ENCODE data around the gene SGK1. TPM values are rescaled to one million over a fixed set of nuclear protein-coding genes. Genes with fewer than 3 reads are reported as not detected.

SGK1 gene
- total RNA-seq, 5 donors from 2014 or later (not counting 1 experiment from before 2014, with no cell fraction given), result 18.9 to 165 (median 37.1) TPM

- H3K4me1 ChIP-seq (ENCODE audit: control insufficient read depth in 1 of 2, extremely low read depth in 1 of 2, insufficient read depth in 2 of 2, low read length in 2 of 2), result peaks cover 47 to 49% of the 10 kb centered on the region in 2 experiments
- peak in 1 of 4 experiments; percentile 1 for ATAC-seq (replicated peaks in 1 of 4)
- H3K27me3 ChIP-seq (replicated peaks in 1 of 2; ENCODE audit: control insufficient read depth in 2 of 2, extremely low read depth in 1 of 2, insufficient read depth in 2 of 2, low read length in 1 of 2), result no peaks in the 10 kb centered on the region
- peaks cover 65 to 73% (median 65%) of the 10 kb centered on the region in 3 donors for H3K4me1 Mint-ChIP-seq
- H3K9me3 ChIP-seq, result no peaks in the 10 kb centered on the region
- WGBS (ENCODE audit: insufficient coverage), result 11% methylated on average over 40 of the region's 44 CpGs
- peaks cover 30% of the 10 kb centered on the region for H3K36me3 Mint-ChIP-seq
- ChIA-PET POLR2A (no interaction called here), CTCF (interaction anchor here in 1 of 2 donors (1.2 kb wide), 1 partner anchor 465 kb away, joined by 4 read pairs; no protein-coding TSS in a partner anchor)
- H3K4me3 ChIP-seq (ENCODE audit: control insufficient read depth in 1 of 2, extremely low read depth in 1 of 2, low read length in 1 of 2), result peak overlapping the region; percentile 66 to 78
- H3K9me3 Mint-ChIP-seq, result no peaks in the 10 kb centered on the region
- no peaks in the 10 kb centered on the region for H3K27me3 Mint-ChIP-seq
- H3K36me3 ChIP-seq (ENCODE audit: control insufficient read depth in 2 of 2, extremely low read depth in 1 of 2, insufficient read depth in 1 of 2, low read length in 1 of 2), result peaks cover 0 to 25% of the 10 kb centered on the region in 2 donors
- H3K4me3 Mint-ChIP-seq, result peak overlapping the region; percentile 78 to 97 (median 94)
- DNase-seq, result peak in 19 of 35 experiments; percentile 9 to 57 (median 27)
- peak overlapping the region; percentile 84 to 94 for H3K27ac Mint-ChIP-seq
- peak overlapping the region; percentile 82 for H3K27ac ChIP-seq (ENCODE audit: low read length)
Measured at GRCh38 chr6:134175532-134176263, 142.2 kb downstream of the SGK1 start.

- peak overlapping the region; percentile 66 to 78 for H3K4me3 ChIP-seq (ENCODE audit: control insufficient read depth in 1 of 2, extremely low read depth in 1 of 2, low read length in 1 of 2)
- Mint-ChIP-seq H3K4me3 (peak overlapping the region; percentile 94 to 99 (median 97)), H3K27ac (peak overlapping the region; percentile 95 to 98), H3K36me3 (peaks cover 38% of the 10 kb centered on the region), H3K9me3 (no peaks in the 10 kb centered on the region), H3K27me3 (no peaks in the 10 kb centered on the region), H3K4me1 (peaks cover 73 to 81% (median 73%) of the 10 kb centered on the region in 3 donors)
- H3K27me3 ChIP-seq (replicated peaks in 1 of 2; ENCODE audit: control insufficient read depth in 2 of 2, extremely low read depth in 1 of 2, insufficient read depth in 2 of 2, low read length in 1 of 2), result no peaks in the 10 kb centered on the region
- CTCF ChIA-PET, result interaction anchor here (0.6 to 1.6 kb wide), 10 partner anchors 51 to 766 kb away, joined by 3 to 29 read pairs (median 10); no protein-coding TSS in a partner anchor
- under 1% methylated on average over 99 of the region's 100 CpGs for WGBS (ENCODE audit: insufficient coverage)
- POLR2A ChIA-PET, result interaction anchor here in 1 of 2 donors (1.2 kb wide), 2 partner anchors 466 to 766 kb away, joined by 3 to 12 read pairs; no protein-coding TSS in a partner anchor
- peak; percentile 75 to 87 (median 80) for ATAC-seq (replicated peaks in 1 of 4)
- H3K4me1 ChIP-seq (ENCODE audit: control insufficient read depth in 1 of 2, extremely low read depth in 1 of 2, insufficient read depth in 2 of 2, low read length in 2 of 2), result peaks cover 50 to 56% of the 10 kb centered on the region in 2 experiments
- H3K27ac ChIP-seq (ENCODE audit: low read length), result peak overlapping the region; percentile 82
- H3K36me3 ChIP-seq (ENCODE audit: control insufficient read depth in 2 of 2, extremely low read depth in 1 of 2, insufficient read depth in 1 of 2, low read length in 1 of 2), result peaks cover 0 to 33% of the 10 kb centered on the region in 2 donors
- DNase-seq, result peak; percentile 78 to 97 (median 92)
- no peaks in the 10 kb centered on the region for H3K9me3 ChIP-seq
Measured at GRCh38 chr6:134174672-134175531, 143.0 kb downstream of the SGK1 start.

DNA sequence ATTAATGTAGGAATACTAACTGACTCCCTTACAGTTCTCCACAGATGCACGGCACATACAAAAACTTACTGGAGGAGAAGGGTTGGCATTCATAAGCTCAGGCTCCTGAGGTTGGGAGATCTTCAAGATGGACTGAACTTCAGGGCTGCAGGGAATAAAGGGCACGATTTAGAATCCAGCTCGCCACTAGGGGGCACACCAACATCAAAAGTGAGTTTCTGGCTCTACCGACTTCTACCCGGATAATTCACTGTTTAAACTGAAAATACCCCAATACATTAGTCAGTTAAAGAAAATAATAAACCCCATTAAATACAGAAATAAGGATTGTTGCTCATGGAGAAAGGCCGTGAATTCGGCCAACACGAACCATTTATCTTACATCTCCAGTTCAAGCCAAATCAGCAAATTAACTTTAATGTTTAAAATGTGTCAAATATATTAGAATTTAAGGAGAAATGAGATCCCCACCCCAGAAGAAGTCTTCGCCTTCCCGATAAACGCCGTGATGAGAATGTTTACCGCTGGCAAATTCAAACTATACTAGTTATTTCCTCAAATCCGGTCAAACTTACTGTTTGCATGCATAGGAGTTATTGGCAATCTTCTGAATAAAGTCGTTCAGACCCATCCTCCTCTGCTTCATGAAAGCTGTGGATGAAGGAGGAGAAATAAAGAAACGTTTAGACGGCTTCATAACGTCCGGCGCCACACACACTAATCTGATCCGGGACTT, 143.8 kb downstream of the SGK1 start:
- H3K9me3 ChIP-seq, result no peaks in the 10 kb centered on the region
- WGBS (ENCODE audit: insufficient coverage), result 0% methylated on average over 3 of the region's 21 CpGs
- H3K27me3 ChIP-seq (replicated peaks in 1 of 2; ENCODE audit: control insufficient read depth in 2 of 2, extremely low read depth in 1 of 2, insufficient read depth in 2 of 2, low read length in 1 of 2), result no peaks in the 10 kb centered on the region
- peak overlapping the region; percentile 94 to 99 (median 97) for H3K4me3 Mint-ChIP-seq
- ChIA-PET POLR2A (interaction anchor here in 1 of 2 donors (0.5 to 1.2 kb wide), 3 partner anchors 466 to 767 kb away, joined by 3 to 12 read pairs (median 3); no protein-coding TSS in a partner anchor), CTCF (interaction anchor here (0.5 to 1.6 kb wide), 20 partner anchors 18 to 770 kb away, joined by 3 to 29 read pairs (median 4); partner anchors contain the start of gene SGK1 (in 1 of the 2))
- H3K9me3 Mint-ChIP-seq, result no peaks in the 10 kb centered on the region
- DNase-seq, result peak; percentile 57 to 91 (median 82)
- H3K27ac ChIP-seq (ENCODE audit: low read length), result peak overlapping the region; percentile 61
- H3K36me3 ChIP-seq (ENCODE audit: control insufficient read depth in 2 of 2, extremely low read depth in 1 of 2, insufficient read depth in 1 of 2, low read length in 1 of 2), result peaks cover 2 to 39% of the 10 kb centered on the region in 2 donors
- H3K4me1 ChIP-seq (ENCODE audit: control insufficient read depth in 1 of 2, extremely low read depth in 1 of 2, insufficient read depth in 2 of 2, low read length in 2 of 2), result peaks cover 50 to 57% of the 10 kb centered on the region in 2 experiments
- peaks cover 42% of the 10 kb centered on the region for H3K36me3 Mint-ChIP-seq
- H3K27me3 Mint-ChIP-seq, result no peaks in the 10 kb centered on the region
- peak overlapping the region; percentile 66 to 78 for H3K4me3 ChIP-seq (ENCODE audit: control insufficient read depth in 1 of 2, extremely low read depth in 1 of 2, low read length in 1 of 2)
- peaks cover 76 to 81% (median 78%) of the 10 kb centered on the region in 3 donors for H3K4me1 Mint-ChIP-seq
- peak overlapping the region; percentile 95 to 98 for H3K27ac Mint-ChIP-seq
- ATAC-seq (replicated peaks in 1 of 4), result peak; percentile 8 to 33 (median 14)

GRCh38 chr6:134173366-134173725, 144.6 kb downstream of the SGK1 start:
- DNase-seq (no peak), ATAC-seq (replicated peaks in 1 of 4) (no peak)
- H3K36me3 ChIP-seq (ENCODE audit: control insufficient read depth in 2 of 2, extremely low read depth in 1 of 2, insufficient read depth in 1 of 2, low read length in 1 of 2), result peaks cover 2 to 39% of the 10 kb centered on the region in 2 donors
- ChIA-PET CTCF (interaction anchor here (0.5 to 1.6 kb wide), 17 partner anchors 17 to 771 kb away, joined by 3 to 29 read pairs (median 4); partner anchors contain the start of gene SGK1 (in 1 of the 2)), POLR2A (interaction anchor here in 1 of 2 donors (0.5 to 1.2 kb wide), 3 partner anchors 467 to 767 kb away, joined by 3 to 12 read pairs (median 3); no protein-coding TSS in a partner anchor)
- H3K4me1 ChIP-seq (ENCODE audit: control insufficient read depth in 1 of 2, extremely low read depth in 1 of 2, insufficient read depth in 2 of 2, low read length in 2 of 2), result peaks cover 46 to 52% of the 10 kb centered on the region in 2 experiments
- no peaks in the 10 kb centered on the region for H3K9me3 ChIP-seq
- H3K27me3 Mint-ChIP-seq, result no peaks in the 10 kb centered on the region
- H3K9me3 Mint-ChIP-seq, result no peaks in the 10 kb centered on the region
- peaks cover 71 to 76% (median 72%) of the 10 kb centered on the region in 3 donors for H3K4me1 Mint-ChIP-seq
- peak overlapping the region in 1 of 2 donors; percentile 27 for H3K27ac Mint-ChIP-seq
- H3K27ac ChIP-seq (ENCODE audit: low read length), result no peak overlapping the region
- peak overlapping the region; percentile 94 to 99 (median 97) for H3K4me3 Mint-ChIP-seq
- H3K36me3 Mint-ChIP-seq, result peaks cover 45% of the 10 kb centered on the region
- H3K4me3 ChIP-seq (ENCODE audit: control insufficient read depth in 1 of 2, extremely low read depth in 1 of 2, low read length in 1 of 2), result peak overlapping the region in 1 of 2 donors; percentile 78
- no peaks in the 10 kb centered on the region for H3K27me3 ChIP-seq (replicated peaks in 1 of 2; ENCODE audit: control insufficient read depth in 2 of 2, extremely low read depth in 1 of 2, insufficient read depth in 2 of 2, low read length in 1 of 2)
- no CpG with 5 or more reads among the region's 4 CpGs for WGBS (ENCODE audit: insufficient coverage)

DNA sequence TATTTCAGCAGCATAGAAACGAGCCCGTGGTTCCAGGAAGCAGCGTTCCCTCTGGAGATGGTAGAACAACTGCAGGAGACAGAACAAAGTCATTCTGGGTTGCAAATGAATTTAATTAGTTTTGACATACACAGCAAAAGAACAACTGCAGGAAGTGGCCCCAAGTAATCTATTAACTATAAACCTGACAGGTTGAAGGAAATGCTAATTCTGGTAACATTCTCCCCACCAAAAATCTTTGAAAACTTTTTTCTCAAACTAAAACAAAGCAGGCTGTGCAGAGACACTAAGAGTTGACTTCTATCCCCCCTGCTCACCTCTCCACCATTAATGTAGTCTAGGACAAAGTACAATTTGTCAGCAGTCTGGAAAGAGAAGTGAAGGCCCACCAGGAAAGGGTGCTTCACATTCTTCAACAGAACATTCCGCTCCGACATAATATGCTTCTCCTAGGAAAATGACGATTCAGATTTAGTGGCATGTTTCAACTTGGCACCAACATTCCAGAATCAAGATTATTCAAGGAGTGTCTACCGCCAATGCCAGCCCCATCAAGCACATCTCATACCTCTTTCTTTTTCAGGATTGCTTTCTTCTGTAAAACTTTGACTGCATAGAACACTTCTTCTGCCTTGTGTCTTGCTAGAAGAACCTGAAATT, 145.1 kb downstream of the SGK1 start:
- H3K4me1 Mint-ChIP-seq, result peaks cover 66 to 71% (median 68%) of the 10 kb centered on the region in 3 donors
- 65% methylated on average over 7 of the region's 7 CpGs for WGBS (ENCODE audit: insufficient coverage)
- CTCF ChIA-PET, result interaction anchor here in 1 of 2 donors (2.0 kb wide), 1 partner anchor 468 kb away, joined by 12 read pairs; no protein-coding TSS in a partner anchor
- POLR2A ChIA-PET, result no interaction called here
- H3K4me3 ChIP-seq (ENCODE audit: control insufficient read depth in 1 of 2, extremely low read depth in 1 of 2, low read length in 1 of 2), result peak overlapping the region in 1 of 2 donors; percentile 78
- H3K27me3 ChIP-seq (replicated peaks in 1 of 2; ENCODE audit: control insufficient read depth in 2 of 2, extremely low read depth in 1 of 2, insufficient read depth in 2 of 2, low read length in 1 of 2), result no peaks in the 10 kb centered on the region
- H3K4me3 Mint-ChIP-seq, result peak overlapping the region; percentile 94 to 99 (median 97)
- H3K4me1 ChIP-seq (ENCODE audit: control insufficient read depth in 1 of 2, extremely low read depth in 1 of 2, insufficient read depth in 2 of 2, low read length in 2 of 2), result peaks cover 41 to 50% of the 10 kb centered on the region in 2 experiments
- ATAC-seq (replicated peaks in 1 of 4), result no peak
- no peaks in the 10 kb centered on the region for H3K9me3 ChIP-seq
- H3K27ac Mint-ChIP-seq, result peak overlapping the region; percentile 27 to 39
- peaks cover 4 to 39% of the 10 kb centered on the region in 2 donors for H3K36me3 ChIP-seq (ENCODE audit: control insufficient read depth in 2 of 2, extremely low read depth in 1 of 2, insufficient read depth in 1 of 2, low read length in 1 of 2)
- H3K36me3 Mint-ChIP-seq, result peaks cover 48% of the 10 kb centered on the region
- no peaks in the 10 kb centered on the region for H3K27me3 Mint-ChIP-seq
- no peaks in the 10 kb centered on the region for H3K9me3 Mint-ChIP-seq
- DNase-seq, result no peak
- H3K27ac ChIP-seq (ENCODE audit: low read length), result no peak overlapping the region

Data from T-cell (primary cell).